Measurements from ENCODE around the gene TBC1D5.
"Not testable (repeated sequence)": the region's sequence is repeated elsewhere in the genome, so short reads cannot be mapped to it uniquely, and the experiment has no call there.

The TBC1D5 gene

DNA sequence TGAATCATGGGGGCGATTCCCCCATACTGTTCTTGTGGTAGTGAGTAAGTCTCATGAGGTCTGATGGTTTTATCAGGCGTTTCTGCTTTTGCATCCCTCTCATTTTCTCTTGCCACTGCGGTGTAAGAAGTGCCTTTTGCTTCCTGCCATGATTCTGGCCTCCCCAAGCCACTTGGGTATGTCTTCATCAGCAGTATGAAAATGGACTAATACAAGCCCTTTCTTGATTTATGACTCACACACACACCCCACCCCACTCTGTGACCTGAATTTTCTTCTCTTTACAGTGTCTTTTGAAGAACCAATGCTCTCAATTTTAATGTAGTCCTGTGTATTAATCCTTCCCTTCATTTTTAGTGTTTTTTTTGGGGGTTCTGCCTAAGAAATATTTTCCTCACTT is 612.9 kb downstream of the TBC1D5 start:
- no peak for DNase-seq
- no peak overlapping the region for H3K27ac Mint-ChIP-seq
- H3K27me3 Mint-ChIP-seq = no peaks in the 10 kb centered on the region
- peaks cover 11 to 13% of the 10 kb centered on the region in 2 donors for H3K9me3 Mint-ChIP-seq
- ATAC-seq (replicated peaks) = no peak
- no peak overlapping the region for H3K4me3 Mint-ChIP-seq
- no peaks in the 10 kb centered on the region for H3K4me1 Mint-ChIP-seq
- H3K36me3 Mint-ChIP-seq = peaks cover 4 to 5% of the 10 kb centered on the region in 2 donors

DNA sequence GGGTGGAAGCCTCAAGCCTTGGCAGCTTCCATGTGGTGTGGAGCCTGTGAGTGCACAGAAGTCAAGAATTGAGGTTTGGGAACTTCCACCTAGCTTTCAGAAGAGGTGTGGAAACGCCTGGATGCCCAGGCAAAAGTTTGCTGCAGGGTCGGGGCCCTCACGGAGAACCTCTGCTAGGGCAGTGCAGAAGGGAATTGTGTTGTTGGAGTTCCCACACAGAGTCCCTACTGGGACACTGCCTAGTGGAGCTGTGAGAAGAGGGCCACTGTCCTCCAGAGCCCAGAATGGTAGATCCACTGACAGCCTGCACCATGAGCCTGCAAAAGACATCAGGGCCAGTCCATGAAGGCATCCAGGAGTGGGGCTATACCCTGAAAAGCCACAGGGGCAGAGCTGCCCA is 613.8 kb downstream of the TBC1D5 start:
- H3K4me1 Mint-ChIP-seq; H3K27ac Mint-ChIP-seq; H3K36me3 Mint-ChIP-seq; H3K27me3 Mint-ChIP-seq; ATAC-seq (replicated peaks); DNase-seq; H3K4me3 Mint-ChIP-seq: not testable (repeated sequence)
- peaks cover 11 to 13% of the 10 kb centered on the region in 2 donors for H3K9me3 Mint-ChIP-seq

DNA sequence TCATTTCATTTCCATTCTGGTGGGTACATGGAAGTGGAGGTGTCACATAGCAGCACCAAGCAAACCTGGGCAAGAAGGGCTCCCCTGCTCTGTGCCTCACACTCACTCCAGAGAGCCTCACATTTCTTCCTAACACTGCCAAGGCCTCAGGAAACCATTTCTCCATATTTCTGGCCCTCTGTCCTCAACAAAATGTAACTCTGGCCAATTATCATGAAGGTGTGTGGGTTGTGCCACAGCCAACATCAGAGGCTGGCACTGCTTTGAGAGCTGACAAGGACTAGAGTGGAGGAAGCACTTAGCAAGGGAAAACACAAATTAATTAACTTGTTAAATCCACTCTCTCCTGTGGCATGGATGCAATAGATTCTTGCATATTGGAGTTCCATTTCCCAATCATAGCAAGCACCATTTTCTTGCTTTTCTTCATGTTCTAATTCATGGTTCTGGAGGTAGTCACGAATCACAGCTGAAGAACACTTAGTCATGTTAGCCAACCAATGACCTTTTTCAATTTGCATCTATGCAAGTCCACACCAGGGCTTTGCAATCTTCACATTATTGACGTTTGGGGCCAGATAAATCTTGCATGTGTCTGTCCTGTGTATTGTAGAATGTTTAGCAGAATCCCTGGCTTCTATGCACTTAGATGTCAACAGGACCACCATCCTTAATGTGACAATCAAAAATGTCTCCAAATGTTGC is 616.5 kb downstream of the TBC1D5 start:
- no peaks in the 10 kb centered on the region for H3K4me1 Mint-ChIP-seq
- ATAC-seq (replicated peaks) (no peak), DNase-seq (no peak)
- H3K36me3 Mint-ChIP-seq = peaks cover 4 to 5% of the 10 kb centered on the region in 2 donors
- no peaks in the 10 kb centered on the region for H3K27me3 Mint-ChIP-seq
- H3K4me3 Mint-ChIP-seq = no peak overlapping the region
- H3K9me3 Mint-ChIP-seq = peaks cover 11 to 16% of the 10 kb centered on the region in 2 donors
- H3K27ac Mint-ChIP-seq = no peak overlapping the region

DNA sequence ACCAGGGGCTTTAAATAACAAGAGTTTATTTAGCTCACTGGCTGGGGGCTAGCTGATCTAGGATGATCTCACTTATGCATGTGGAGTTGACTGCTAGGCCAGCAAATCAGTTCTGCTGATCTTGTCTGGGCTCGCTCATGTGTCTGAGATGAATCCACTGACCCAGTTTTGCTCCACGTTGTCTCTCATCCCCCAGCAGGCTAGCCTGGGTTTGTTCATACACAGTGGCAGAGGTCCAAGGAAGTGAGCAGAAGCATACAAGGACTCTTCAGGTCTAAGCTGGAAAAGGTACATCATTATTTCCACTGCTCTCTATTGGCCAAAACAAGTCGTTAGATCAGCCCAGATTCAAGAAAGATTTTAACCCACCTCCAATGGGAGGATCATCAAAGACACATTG is 619.7 kb downstream of the TBC1D5 start:
- Mint-ChIP-seq H3K27ac (no peak overlapping the region), H3K27me3 (no peaks in the 10 kb centered on the region), H3K4me1 (no peaks in the 10 kb centered on the region), H3K9me3 (peaks cover 5 to 7% of the 10 kb centered on the region in 2 donors), H3K36me3 (peaks cover under 1 to 2% of the 10 kb centered on the region in 2 donors), H3K4me3 (no peak overlapping the region)
- ATAC-seq (replicated peaks) = no peak
- DNase-seq = no peak

DNA sequence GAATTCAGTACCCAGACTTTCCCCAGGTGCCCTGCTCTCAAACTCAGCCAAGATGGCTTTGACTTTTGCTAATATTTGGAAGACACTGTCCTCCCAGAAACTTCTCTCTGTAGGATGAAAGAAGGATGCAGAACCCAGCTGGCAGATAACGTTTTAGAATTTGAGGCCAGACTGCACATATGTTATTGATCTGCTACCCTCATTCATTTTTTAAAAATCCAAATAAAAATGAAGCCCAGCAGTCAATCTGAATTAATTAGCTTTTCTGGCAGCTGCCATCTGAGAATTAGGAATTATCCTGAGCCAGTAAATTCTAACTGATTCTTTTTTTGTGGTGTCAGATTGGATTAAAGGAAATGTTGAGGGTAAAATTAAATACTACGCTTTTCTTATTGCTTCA is 621.1 kb downstream of the TBC1D5 start:
- no peaks in the 10 kb centered on the region for H3K4me1 Mint-ChIP-seq

DNA sequence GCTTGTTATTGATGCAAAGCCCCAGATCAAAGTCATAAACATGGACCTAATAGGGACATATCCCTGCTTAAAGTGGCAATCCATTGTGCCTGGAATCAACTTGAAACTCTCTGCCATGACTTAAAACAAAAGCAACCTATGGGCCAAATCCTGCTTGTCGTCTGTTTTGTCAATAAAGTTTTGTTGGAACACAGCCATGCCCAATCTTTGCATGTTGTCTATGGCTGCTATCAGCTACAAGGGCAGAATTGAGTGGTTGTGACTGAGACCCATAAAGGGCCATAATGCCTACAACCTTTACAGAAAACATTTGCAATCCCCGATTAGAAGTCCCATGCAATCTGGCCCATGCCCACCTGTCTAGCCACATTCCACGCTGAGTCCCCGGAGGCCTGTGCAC is 622.3 kb downstream of the TBC1D5 start:
- Mint-ChIP-seq H3K4me3 (no peak overlapping the region), H3K9me3 (peaks cover 0 to 3% of the 10 kb centered on the region in 2 donors), H3K36me3 (no peaks in the 10 kb centered on the region), H3K27ac (no peak overlapping the region), H3K27me3 (no peaks in the 10 kb centered on the region), H3K4me1 (no peaks in the 10 kb centered on the region)
- no peak for DNase-seq
- ATAC-seq (replicated peaks) = no peak

More for the DNA sequence above, 621.1 kb downstream of the TBC1D5 start:
- ATAC-seq (replicated peaks) = no peak
- H3K27ac Mint-ChIP-seq = no peak overlapping the region
- H3K9me3 Mint-ChIP-seq = peaks cover 0 to 3% of the 10 kb centered on the region in 2 donors
- H3K36me3 Mint-ChIP-seq = no peaks in the 10 kb centered on the region
- no peaks in the 10 kb centered on the region for H3K27me3 Mint-ChIP-seq
- DNase-seq = no peak
- H3K4me3 Mint-ChIP-seq = no peak overlapping the region

DNA sequence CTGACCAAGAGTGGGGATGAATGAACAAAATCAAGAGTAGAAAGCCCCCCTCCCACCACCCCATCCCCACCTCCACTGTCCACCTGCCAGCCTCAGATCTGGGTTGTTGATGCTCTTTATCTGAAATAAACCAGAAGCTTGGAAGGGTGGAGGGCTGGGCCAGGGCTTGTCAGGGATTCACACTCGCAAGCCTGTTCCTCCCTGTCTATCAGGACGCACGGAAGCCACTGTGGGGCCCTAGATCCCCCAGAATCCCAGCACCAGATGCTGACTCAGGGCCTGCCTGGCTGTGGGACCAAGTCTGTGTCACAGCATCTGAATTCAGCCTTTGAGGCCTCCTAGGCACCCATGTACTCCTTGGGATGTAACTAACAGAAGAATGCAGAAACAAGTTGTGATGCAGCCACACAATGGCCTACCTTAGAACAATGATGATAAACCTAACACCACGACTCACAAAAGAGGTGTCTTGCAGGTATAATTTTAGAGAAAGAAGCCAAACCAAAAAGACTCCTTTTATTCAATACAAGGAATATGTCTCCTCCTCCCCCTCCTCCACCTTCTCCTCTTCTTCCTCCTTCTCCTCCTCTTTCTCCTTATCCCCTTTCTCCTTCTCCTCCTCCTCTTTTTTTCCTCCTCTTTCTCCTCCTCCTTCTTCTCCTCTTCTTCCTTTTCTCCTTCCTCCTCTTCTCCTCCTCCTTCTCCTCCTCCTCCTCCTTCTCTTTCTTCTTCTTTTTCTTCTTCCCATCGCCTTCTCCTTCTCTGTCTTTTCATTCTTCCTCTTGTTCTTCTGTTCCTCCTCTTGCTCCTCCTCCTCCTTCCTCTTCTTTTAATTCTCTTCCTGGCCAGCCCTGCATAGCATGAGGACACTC is 623.0 kb downstream of the TBC1D5 start:
- no peaks in the 10 kb centered on the region for H3K4me1 Mint-ChIP-seq

DNA sequence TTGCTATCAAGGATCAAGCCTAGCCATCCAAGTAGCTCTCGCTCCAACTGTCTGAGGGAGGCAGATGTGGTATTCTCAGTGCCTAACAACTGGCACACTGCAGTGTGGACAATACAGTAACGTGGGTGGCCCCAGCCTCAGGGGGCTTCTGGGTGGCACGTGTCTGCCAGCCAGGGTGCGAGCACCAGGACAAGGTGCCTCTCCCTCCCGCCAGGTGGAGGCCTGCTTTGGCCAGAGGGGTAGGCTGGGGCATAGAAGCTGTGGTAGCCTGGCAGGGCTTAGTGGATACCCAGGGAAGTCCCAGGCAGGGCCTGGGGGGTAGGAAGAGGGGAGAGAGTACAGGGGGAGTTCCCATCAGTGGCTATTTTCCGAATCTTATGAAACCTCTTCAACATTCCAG is 623.7 kb downstream of the TBC1D5 start:
- no peak for ATAC-seq (replicated peaks)
- H3K4me3 Mint-ChIP-seq = no peak overlapping the region
- no peaks in the 10 kb centered on the region for H3K27me3 Mint-ChIP-seq
- peaks cover 0 to 4% of the 10 kb centered on the region in 2 donors for H3K9me3 Mint-ChIP-seq
- peaks cover 0 to under 1% of the 10 kb centered on the region in 2 donors for H3K36me3 Mint-ChIP-seq
- no peaks in the 10 kb centered on the region for H3K4me1 Mint-ChIP-seq
- no peak overlapping the region for H3K27ac Mint-ChIP-seq
- no peak for DNase-seq

More for the DNA sequence above, 623.0 kb downstream of the TBC1D5 start:
- ATAC-seq (replicated peaks) (no peak), DNase-seq (no peak)
- Mint-ChIP-seq H3K4me3 (no peak overlapping the region), H3K27me3 (no peaks in the 10 kb centered on the region), H3K9me3 (peaks cover 0 to 3% of the 10 kb centered on the region in 2 donors), H3K36me3 (no peaks in the 10 kb centered on the region), H3K27ac (no peak overlapping the region)

DNA sequence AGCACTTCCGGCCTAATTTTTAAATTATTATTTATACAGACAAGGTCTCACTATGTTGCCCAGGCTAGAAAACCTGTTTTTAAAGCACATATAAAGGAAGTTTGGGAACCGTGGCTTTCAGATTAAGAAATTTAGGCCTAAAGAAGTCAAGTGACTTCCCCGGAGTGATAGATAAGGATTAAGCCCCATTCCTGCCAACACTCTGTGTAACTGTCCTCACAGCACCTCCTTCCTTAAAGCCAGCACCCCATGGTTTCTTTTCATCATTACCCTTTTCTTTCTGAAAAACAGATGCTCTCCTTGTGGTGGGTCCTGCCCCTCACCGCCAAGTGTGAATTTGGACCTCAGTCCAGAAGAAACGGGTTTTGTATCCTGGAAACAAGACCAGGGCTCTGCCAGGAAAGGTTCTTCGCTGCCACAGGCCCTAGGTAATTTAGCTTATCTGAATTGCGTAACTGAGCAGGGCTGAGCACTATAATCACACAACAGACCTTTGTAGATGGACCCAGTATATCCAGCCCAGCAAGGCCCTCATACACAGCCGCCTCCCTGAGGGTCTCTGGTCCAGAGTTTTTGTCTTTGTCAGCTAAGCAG is 626.3 kb downstream of the TBC1D5 start:
- DNase-seq (no peak), ATAC-seq (replicated peaks) (no peak)
- Mint-ChIP-seq H3K27ac (no peak overlapping the region), H3K4me1 (peaks cover 6 to 7% of the 10 kb centered on the region in 2 donors), H3K36me3 (peaks cover 0 to 3% of the 10 kb centered on the region in 2 donors), H3K27me3 (no peaks in the 10 kb centered on the region), H3K4me3 (no peak overlapping the region), H3K9me3 (peaks cover 0 to 4% of the 10 kb centered on the region in 2 donors)

DNA sequence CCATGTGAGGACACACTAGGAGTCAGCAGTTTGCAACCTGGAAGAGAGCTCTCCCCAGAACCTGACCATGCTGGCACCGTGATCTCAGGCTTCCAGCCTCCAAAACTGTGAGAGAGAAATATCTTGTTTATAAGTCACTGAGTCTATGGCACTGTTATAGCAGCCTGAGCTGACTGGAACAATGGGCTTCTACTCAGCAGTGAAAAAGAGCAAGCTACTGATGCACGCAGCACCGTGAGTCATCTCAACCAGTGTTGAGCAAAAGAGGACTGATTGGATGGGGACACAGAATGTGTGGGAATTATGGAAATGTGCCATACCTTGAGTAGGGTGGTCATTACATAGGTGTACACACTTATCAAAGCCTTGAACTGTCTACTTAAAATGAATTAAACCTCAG is 627.2 kb downstream of the TBC1D5 start:
- Mint-ChIP-seq H3K27me3 (no peaks in the 10 kb centered on the region), H3K4me1 (peaks cover 12 to 16% of the 10 kb centered on the region in 2 donors), H3K27ac (no peak overlapping the region), H3K9me3 (peaks cover 0 to 4% of the 10 kb centered on the region in 2 donors), H3K36me3 (peaks cover 0 to 3% of the 10 kb centered on the region in 2 donors), H3K4me3 (no peak overlapping the region)
- DNase-seq = no peak
- ATAC-seq (replicated peaks) = no peak

DNA sequence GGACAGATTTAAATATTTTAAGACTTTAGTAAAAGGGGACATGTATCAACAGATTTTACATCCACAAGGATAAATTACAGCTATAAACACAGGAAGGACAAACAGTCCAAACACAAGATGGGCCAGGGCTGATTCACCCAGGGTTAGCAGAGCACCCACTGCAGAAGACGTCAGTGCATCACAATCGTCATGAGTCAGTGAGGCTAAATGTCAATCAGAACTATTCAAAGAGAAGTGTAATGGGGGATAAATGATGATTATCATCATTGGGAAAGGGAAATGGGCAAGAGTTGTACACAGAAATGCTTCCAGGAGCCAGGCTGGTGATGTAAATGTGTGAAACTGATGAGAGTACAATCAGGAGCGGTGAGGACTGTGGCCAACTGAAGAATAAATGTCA is 630.8 kb downstream of the TBC1D5 start:
- no peak overlapping the region for H3K4me3 Mint-ChIP-seq
- DNase-seq (no peak), ATAC-seq (replicated peaks) (no peak)
- H3K36me3 Mint-ChIP-seq = peaks cover 0 to 3% of the 10 kb centered on the region in 2 donors
- peaks cover 12 to 16% of the 10 kb centered on the region in 2 donors for H3K4me1 Mint-ChIP-seq
- no peaks in the 10 kb centered on the region for H3K27me3 Mint-ChIP-seq
- peak overlapping the region; percentile 66 for H3K27ac Mint-ChIP-seq
- peaks cover 0 to 11% of the 10 kb centered on the region in 2 donors for H3K9me3 Mint-ChIP-seq

DNA sequence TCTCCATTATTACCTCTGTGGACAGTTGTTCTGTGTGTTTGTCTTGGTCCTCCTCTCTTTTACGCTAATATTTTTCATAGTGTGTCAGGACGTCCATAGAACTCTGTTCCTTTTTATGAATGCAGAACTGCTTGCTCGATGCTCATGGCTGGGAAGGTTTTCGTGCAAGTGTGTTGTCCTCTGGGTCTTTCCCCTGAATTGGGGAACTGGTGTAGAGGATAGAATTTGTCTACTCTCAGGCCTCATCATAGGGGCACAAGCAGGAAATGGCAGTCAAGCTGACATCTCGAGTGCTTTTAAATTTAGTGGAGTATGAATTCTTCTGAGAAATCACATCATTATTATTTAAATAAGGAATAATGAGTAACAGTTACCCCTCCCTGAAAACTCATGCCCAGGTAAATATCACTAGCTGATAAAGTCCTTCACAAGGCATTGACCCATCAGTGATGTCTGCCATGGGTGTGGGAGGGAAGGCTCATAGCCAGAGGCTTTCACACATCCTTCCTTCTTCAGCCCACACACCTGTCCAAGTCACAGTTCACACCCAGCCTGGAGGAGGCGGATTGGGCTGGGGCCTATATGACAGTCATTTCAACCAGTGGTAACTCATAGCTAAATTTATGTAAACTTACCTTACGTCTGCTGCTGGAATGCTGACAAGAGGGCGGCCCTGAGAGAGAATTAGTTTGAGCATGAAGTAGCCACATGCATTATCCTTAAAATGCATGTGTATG is 631.6 kb downstream of the TBC1D5 start:
- Mint-ChIP-seq H3K27ac (peak overlapping the region; percentile 66), H3K9me3 (peaks cover 0 to 11% of the 10 kb centered on the region in 2 donors), H3K36me3 (peaks cover 0 to 3% of the 10 kb centered on the region in 2 donors), H3K4me1 (peaks cover 12 to 16% of the 10 kb centered on the region in 2 donors), H3K27me3 (no peaks in the 10 kb centered on the region), H3K4me3 (peak overlapping the region in 1 of 2 donors; percentile 3)
- ATAC-seq (replicated peaks) (peak; percentile 95 to 99), DNase-seq (peak; percentile 40)
